Measurements from ENCODE around the gene APOB.

APOB gene

GRCh38 chr2:21044694-21045371, 960 bp upstream of the APOB start:
- no peak for TF ChIP-seq CTCF (IDR thresholded peaks at IDR 0.05; ENCODE audit: extremely low read depth, missing control alignments)
- DNase-seq (ENCODE audit: low spot score): no peak

- DNase-seq (ENCODE audit: low spot score): peak; percentile 81
- TF ChIP-seq CTCF (IDR thresholded peaks at IDR 0.05; ENCODE audit: extremely low read depth, missing control alignments): peak; percentile 96
Measured at GRCh38 chr2:21042958-21043743, 722 bp downstream of the APOB start.

GRCh38 chr2:21042708-21042957, 1.2 kb downstream of the APOB start:
- DNase-seq (ENCODE audit: low spot score): no peak
- no peak for TF ChIP-seq CTCF (IDR thresholded peaks at IDR 0.05; ENCODE audit: extremely low read depth, missing control alignments)

- TF ChIP-seq CTCF (IDR thresholded peaks at IDR 0.05; ENCODE audit: extremely low read depth, missing control alignments): no peak
- no peak for DNase-seq (ENCODE audit: low spot score)
Measured at GRCh38 chr2:21041943-21042707, 1.7 kb downstream of the APOB start.

GRCh38 chr2:21041462-21041861, 2.4 kb downstream of the APOB start:
- no peak for TF ChIP-seq CTCF (IDR thresholded peaks at IDR 0.05; ENCODE audit: extremely low read depth, missing control alignments)
- no peak for DNase-seq (ENCODE audit: low spot score)

- no peak for DNase-seq (ENCODE audit: low spot score)
- TF ChIP-seq CTCF (IDR thresholded peaks at IDR 0.05; ENCODE audit: extremely low read depth, missing control alignments): no peak
Measured at GRCh38 chr2:21040468-21041377, 3.1 kb downstream of the APOB start.
